GM20431 (cell line): Measurements from ENCODE around the gene DCTN3.

Source experiments
- in situ Hi-C: fragments of 300-500 bp; cut with MseI, MboI; formaldehyde crosslinking; loops from one replicate; pipeline ENCODE4 v1.15.0; 2020; ENCODE audit warnings: low sequenced_read_pairs; ENCODE audit not compliant: unreplicated experiment

Gene DCTN3

GRCh38 chr9:34620061-34620994 is at the start of gene DCTN3:
Gene DCTN3, minus strand, starts transcription at chr9:34620495. Its CDS starts 31 bp downstream, at chr9:34620464.
- in situ Hi-C loops, result no loop called here

GRCh38 chr9:34665381-34666250 is 45.3 kb upstream of the DCTN3 start:
- in situ Hi-C loops, result no loop called here

GRCh38 chr9:34665067-34665380 is 44.7 kb upstream of the DCTN3 start:
- in situ Hi-C loops, result no loop called here

- in situ Hi-C loops, result no loop called here
These were observed 44.2 kb upstream of the DCTN3 start for GRCh38 chr9:34664281-34665066.

GRCh38 chr9:34663303-34663605 is 43.0 kb upstream of the DCTN3 start:
- in situ Hi-C loops, result no loop called here

- in situ Hi-C loops, result no loop called here
These were observed 42.4 kb upstream of the DCTN3 start, which contains the start of gene CCL27 for GRCh38 chr9:34662526-34663302. Gene CCL27, minus strand, starts transcription at chr9:34662657. Its CDS starts 24 bp downstream, at chr9:34662633.

GRCh38 chr9:34659592-34660253 is 39.4 kb upstream of the DCTN3 start:
- in situ Hi-C loops, result no loop called here

- in situ Hi-C loops, result no loop called here
These were observed 38.2 kb upstream of the DCTN3 start for GRCh38 chr9:34658461-34658860.

- in situ Hi-C loops, result no loop called here
These were observed 36.7 kb upstream of the DCTN3 start for GRCh38 chr9:34656992-34657391.

GRCh38 chr9:34655394-34655793 is 35.1 kb upstream of the DCTN3 start:
- in situ Hi-C loops, result no loop called here

GRCh38 chr9:34654323-34655051 is 34.2 kb upstream of the DCTN3 start:
- in situ Hi-C loops, result no loop called here

- in situ Hi-C loops, result no loop called here
These were observed 33.1 kb upstream of the DCTN3 start for GRCh38 chr9:34653151-34654072.

GRCh38 chr9:34652602-34653000 is 32.3 kb upstream of the DCTN3 start:
- in situ Hi-C loops, result no loop called here

GRCh38 chr9:34651876-34652601 is 31.7 kb upstream of the DCTN3 start, which contains the start of gene IL11RA:
Gene IL11RA, plus strand, starts transcription at chr9:34652185. Its CDS starts 3,033 bp downstream, at chr9:34655218.
- in situ Hi-C loops, result no loop called here

- in situ Hi-C loops, result no loop called here
These were observed 31.0 kb upstream of the DCTN3 start for GRCh38 chr9:34651321-34651720.

- in situ Hi-C loops, result no loop called here
These were observed 30.5 kb upstream of the DCTN3 start for GRCh38 chr9:34650816-34651215.

GRCh38 chr9:34648673-34649072 is 28.4 kb upstream of the DCTN3 start:
- in situ Hi-C loops, result no loop called here
